HepG2 (cell line): ENCODE results near the gene AKR1A1. TPM values are rescaled to one million over a fixed set of nuclear protein-coding genes. Genes with fewer than 3 reads are reported as not detected.

ENCODE experiments used
- ATAC-seq: fragments of 200-7000 bp; cut with Tn5 transposase; 3 replicates; pipeline ENCODE4 v1.9.1; 2020; ENCODE audit warnings: mild to moderate bottlenecking, moderate library complexity
- Bru-seq: library from RNA; stranded (reverse); fragments of 400-500 nt; gene quantifications from one replicate; lab custom pipeline; 2021; lab: Mats Ljungman, UMichigan
- BruChase-seq, 2 experiments: library from RNA; stranded (reverse); fragments of 400-500 nt; gene quantifications; one replicate each; lab custom pipeline; 2021; lab: Mats Ljungman, UMichigan
- BruUV-seq: library from RNA; stranded (reverse); fragments of 400-500 nt; replicated peaks from 2 replicates; lab custom pipeline; 2021; lab: Mats Ljungman, UMichigan
- CTCF ChIA-PET: fragments of 300-600 bp; formaldehyde crosslinking; extraction: SDS; loops from one replicate; lab custom pipeline; 2021; ENCODE audit warnings: low total read pairs, inconsistent platforms, low intra/inter-chr PET ratio; lab: Yijun Ruan, JAX
- POLR2A ChIA-PET: fragments of 350-600 bp; sonication (Branson Sonifier 250); formaldehyde crosslinking; loops from one replicate; lab custom pipeline; 2020; ENCODE audit warnings: antibody characterized with exemption, inconsistent platforms; lab: Yijun Ruan, JAX
- DNase-seq: peaks from one replicate; pipeline ENCODE4 v3.0.0-alpha.2; 2015; ENCODE audit warnings: low spot score
- FAIRE-seq: peaks from 3 replicates; lab custom pipeline; 2011; peaks lifted over from hg19 to GRCh38; lab: Jason Lieb, UNC
- H2AFZ ChIP-seq: one replicate; pipeline ENCODE4 v1.6.1; 2011; ENCODE audit warnings: low read length, inconsistent platforms
- H3K27ac ChIP-seq: fragments of 300-600 bp; 3 replicates; pipeline ENCODE4 v1.8.0; 2011; ENCODE audit warnings: mixed run types, mild to moderate bottlenecking, mixed read lengths, low read length, inconsistent platforms; ENCODE audit not compliant: insufficient read depth; ENCODE audit errors: extremely low read length
- H3K27me3 ChIP-seq, 2 experiments: fragments of 200-600 bp in 1 of 2; 2 replicates in 1 of 2; 3 replicates in 1 of 2; pipeline versions ENCODE4 v1.6.0 to v1.8.0; 2011; ENCODE audit warnings: low read length in 2 of 2, mild to moderate bottlenecking in 2 of 2, moderate library complexity in 2 of 2, inconsistent platforms in 1 of 2; ENCODE audit not compliant: insufficient read depth in 2 of 2, control insufficient read depth in 1 of 2
- H3K36me3 ChIP-seq, 2 experiments: fragments of 200-600 bp in 1 of 2; replicated peaks in 1 of 2; 2 replicates in 1 of 2; 3 replicates in 1 of 2; pipeline versions ENCODE4 v1.5.1 to v1.8.0; 2011; ENCODE audit warnings: low read length in 2 of 2, inconsistent platforms in 1 of 2; ENCODE audit not compliant: insufficient read depth in 2 of 2, control insufficient read depth in 1 of 2
- H3K4me1 ChIP-seq: 2 replicates; pipeline ENCODE4 v1.5.1; 2012; ENCODE audit warnings: low read length, inconsistent platforms; ENCODE audit not compliant: insufficient read depth
- H3K4me2 ChIP-seq: 2 replicates; pipeline ENCODE4 v1.6.0; 2011; ENCODE audit warnings: low read depth, low read length, inconsistent platforms
- H3K4me3 ChIP-seq, 3 experiments: fragments of 200-600 bp in 1 of 3; sonication (generic), shearing (Covaris generic) in 1 of 3; replicated peaks in 1 of 3; 2 replicates each; pipeline ENCODE4 v1.5.1; 2011 to 2016; ENCODE audit warnings: low read length in 3 of 3, inconsistent platforms in 2 of 3, low read depth in 2 of 3, mild to moderate bottlenecking in 2 of 3, control low read depth in 1 of 3, mixed read lengths in 1 of 3; ENCODE audit not compliant: insufficient read depth in 1 of 3
- H3K79me2 ChIP-seq: one replicate; pipeline ENCODE4 v1.6.1; 2011; ENCODE audit warnings: low read length, inconsistent platforms; ENCODE audit not compliant: insufficient read depth
- H3K9ac ChIP-seq: 2 replicates; pipeline ENCODE4 v1.6.0; 2011; ENCODE audit warnings: mild to moderate bottlenecking, low read depth, low read length, inconsistent platforms; ENCODE audit not compliant: insufficient read depth
- H3K9me3 ChIP-seq: 2 replicates; pipeline ENCODE4 v1.5.1; 2012; ENCODE audit warnings: mild to moderate bottlenecking, low read length
- H4K20me1 ChIP-seq: 2 replicates; pipeline ENCODE4 v1.6.0; 2011; ENCODE audit warnings: inconsistent platforms, mild to moderate bottlenecking, low read length, moderate library complexity; ENCODE audit not compliant: insufficient read depth
- CBX2 ChIP-seq, 2 experiments: fragments of 200-600 bp in 1 of 2; sonication (generic); formaldehyde crosslinking in 1 of 2; IDR thresholded peaks; 2 replicates each; pipeline versions ENCODE4 v1.7.0 to v1.8.1; 2018 to 2022; ENCODE audit warnings: low read depth in 2 of 2, low read length in 1 of 2, mild to moderate bottlenecking in 1 of 2, missing genetic modification reagents in 1 of 2
- RARG ChIP-seq: sonication (generic); formaldehyde crosslinking; IDR thresholded peaks from 2 replicates; pipeline ENCODE4 v1.4.0; 2020; ENCODE audit warnings: low read depth, mild to moderate bottlenecking, missing genetic modification reagents
- ZNF274 ChIP-seq: sonication (generic); formaldehyde crosslinking; IDR thresholded peaks from 2 replicates; pipeline ENCODE4 v1.5.1; 2020; ENCODE audit warnings: mild to moderate bottlenecking, missing genetic modification reagents
- WGBS: methylation state at CpG from one replicate; pipeline ENCODE4 v1.1.6; 2017; ENCODE audit warnings: low lambda C conversion rate; 5-methylcytosine and 5-hydroxymethylcytosine counted together
- in situ Hi-C: cut with HindIII; loops from 2 replicates; pipeline ENCODE4 v1.10.0; 2017; ENCODE audit warnings: low pct_unique_long_range_greater_than_20kb; ENCODE audit not compliant: extremely low pct_ligation_motif_present
- intact Hi-C: fragments of 100-400 bp; cut with micrococcal nuclease; formaldehyde crosslinking; loops from one replicate; pipeline ENCODE4 v1.10.0; 2022; ENCODE audit not compliant: unreplicated experiment
- long read RNA-seq, 2 experiments: library from RNA in 1 of 2; library from polyadenylated mRNA in 1 of 2; stranded (forward) in 1 of 2; unstranded in 1 of 2; transcript quantifications; one replicate each; pipeline ENCODE4 v2.0.0, GENCODE V29; 2019 to 2022
- polyA minus RNA-seq, 3 experiments: library from RNA; depleted of rRNA, polyadenylated mRNA; stranded (reverse); fragments of >200 nt; gene quantifications; 2 replicates each; pipeline ENCODE4 v1.2.3, GENCODE V29; 2011; ENCODE audit warnings: low replicate concordance in 1 of 3
- polyA plus RNA-seq, 8 experiments: library from polyadenylated mRNA; depleted of rRNA in 3 of 8; stranded (reverse) in 7 of 8; unstranded in 1 of 8; fragments of >200 nt; fragmentation: Illumina TruSeq in 4 of 8; extraction: Trizol in 4 of 8; gene quantifications; 2 replicates each; pipeline versions ENCODE4 v1.2.1 to v1.2.3, GENCODE V29; 2011 to 2016; ENCODE audit warnings: low read depth in 4 of 8, missing spikeins in 1 of 8, mixed read lengths in 1 of 8; ENCODE audit not compliant: insufficient read depth in 1 of 8
- total RNA-seq, 5 experiments: library from RNA; depleted of rRNA; stranded (reverse); fragments of >200 nt; fragmentation: Illumina TruSeq; extraction: Trizol; gene quantifications; 2 replicates each; pipeline ENCODE4 v1.2.3, GENCODE V29; 2016; ENCODE audit warnings: low read depth in 1 of 5
- TF ChIP-seq, protein P1 (sequence below): sonication (generic); formaldehyde crosslinking; IDR thresholded peaks from 2 replicates; pipeline ENCODE4 v1.9.0; 2021; ENCODE audit warnings: missing genetic modification reagents, borderline replicate concordance
- TF ChIP-seq, protein P2 (sequence below): sonication (generic); formaldehyde crosslinking; IDR thresholded peaks from 2 replicates; pipeline ENCODE4 v1.4.0; 2020; ENCODE audit warnings: missing genetic modification reagents
- TF ChIP-seq, protein P3 (sequence below): sonication (generic); formaldehyde crosslinking; IDR thresholded peaks from 2 replicates; pipeline ENCODE4 v1.5.0; 2020; ENCODE audit warnings: missing genetic modification reagents

The AKR1A1 gene
- total RNA-seq (2016; rRNA removed; fragmentation: Illumina TruSeq; extraction: Trizol): 217 and 233 TPM in 2 replicates
- 83.2 and 92.8 TPM in 2 replicates for total RNA-seq (2016; cell fraction: cytosol; rRNA removed; fragmentation: Illumina TruSeq; extraction: Trizol; ENCODE audit: low read depth)
- 217 and 238 TPM in 2 replicates for total RNA-seq (2016; cell fraction: insoluble cytoplasmic fraction; rRNA removed; fragmentation: Illumina TruSeq; extraction: Trizol)
- total RNA-seq (2016; cell fraction: membrane; rRNA removed; fragmentation: Illumina TruSeq; extraction: Trizol): 122 and 152 TPM in 2 replicates
- total RNA-seq (2016; cell fraction: nucleus; rRNA removed; fragmentation: Illumina TruSeq; extraction: Trizol): 126 and 130 TPM in 2 replicates
- polyA plus RNA-seq (2011; rRNA removed): 181 and 188 TPM in 2 replicates
- polyA plus RNA-seq (2011; cell fraction: cytosol; rRNA removed): 171 and 206 TPM in 2 replicates
- 120 and 146 TPM in 2 replicates for polyA plus RNA-seq (2011; cell fraction: nucleus; rRNA removed)
- 115 TPM in 2 replicates for polyA plus RNA-seq (2012)
- polyA plus RNA-seq (2016; cell fraction: cytosol; fragmentation: Illumina TruSeq; extraction: Trizol; ENCODE audit: low read depth): 68.5 and 93.5 TPM in 2 replicates
- polyA plus RNA-seq (2016; cell fraction: insoluble cytoplasmic fraction; fragmentation: Illumina TruSeq; extraction: Trizol; ENCODE audit: low read depth): 208 and 214 TPM in 2 replicates
- 89.6 and 126 TPM in 2 replicates for polyA plus RNA-seq (2016; cell fraction: membrane; fragmentation: Illumina TruSeq; extraction: Trizol; ENCODE audit: low read depth)
- 233 and 234 TPM in 2 replicates for polyA plus RNA-seq (2016; cell fraction: nucleus; fragmentation: Illumina TruSeq; extraction: Trizol; ENCODE audit: insufficient read depth, low read depth)
- polyA minus RNA-seq (2011; rRNA and poly(A)+ RNA removed; ENCODE audit: low replicate concordance): 185 and 208 TPM in 2 replicates
- 70.5 and 79.0 TPM in 2 replicates for polyA minus RNA-seq (2011; cell fraction: cytosol; rRNA and poly(A)+ RNA removed)
- polyA minus RNA-seq (2011; cell fraction: nucleus; rRNA and poly(A)+ RNA removed): 93.6 and 111 TPM in 2 replicates
- Bru-seq, nascent RNA: percentile 85 among the genes with signal in this experiment
- percentile 79 among the genes with signal in this experiment for BruChase-seq, experiment 1, labeled RNA remaining after a 6-hour chase
- percentile 85 among the genes with signal in this experiment for BruChase-seq, experiment 2, labeled RNA remaining after a 2-hour chase
- long read RNA-seq, experiment 1, transcript AKR1A1-202 (10 exons, 1,818 nt): minor isoform, 16 of 169 reads
- long read RNA-seq, experiment 1, transcript AKR1A1-214 (10 exons, 1,360 nt): minor isoform, 14 of 169 reads
- long read RNA-seq, experiment 1, transcript AKR1A1-201 (9 exons, 1,166 nt): major isoform, 101 of 169 reads
- long read RNA-seq, experiment 1, partial matches to known transcripts: 17 of 169 reads
- long read RNA-seq, experiment 1, other reads (novel, unspliced or antisense): 20 of 169 reads
- long read RNA-seq, experiment 2, transcript AKR1A1-201 (9 exons, 1,166 nt): major isoform, 116 of 284 reads
- long read RNA-seq, experiment 2, transcript AKR1A1-202 (10 exons, 1,818 nt): minor isoform, 52 of 284 reads
- long read RNA-seq, experiment 2, transcript AKR1A1-214 (10 exons, 1,360 nt): minor isoform, 16 of 284 reads
- long read RNA-seq, experiment 2, partial matches to known transcripts: 31 of 284 reads
- long read RNA-seq, experiment 2, other reads (novel, unspliced or antisense): 64 of 284 reads

DNA sequence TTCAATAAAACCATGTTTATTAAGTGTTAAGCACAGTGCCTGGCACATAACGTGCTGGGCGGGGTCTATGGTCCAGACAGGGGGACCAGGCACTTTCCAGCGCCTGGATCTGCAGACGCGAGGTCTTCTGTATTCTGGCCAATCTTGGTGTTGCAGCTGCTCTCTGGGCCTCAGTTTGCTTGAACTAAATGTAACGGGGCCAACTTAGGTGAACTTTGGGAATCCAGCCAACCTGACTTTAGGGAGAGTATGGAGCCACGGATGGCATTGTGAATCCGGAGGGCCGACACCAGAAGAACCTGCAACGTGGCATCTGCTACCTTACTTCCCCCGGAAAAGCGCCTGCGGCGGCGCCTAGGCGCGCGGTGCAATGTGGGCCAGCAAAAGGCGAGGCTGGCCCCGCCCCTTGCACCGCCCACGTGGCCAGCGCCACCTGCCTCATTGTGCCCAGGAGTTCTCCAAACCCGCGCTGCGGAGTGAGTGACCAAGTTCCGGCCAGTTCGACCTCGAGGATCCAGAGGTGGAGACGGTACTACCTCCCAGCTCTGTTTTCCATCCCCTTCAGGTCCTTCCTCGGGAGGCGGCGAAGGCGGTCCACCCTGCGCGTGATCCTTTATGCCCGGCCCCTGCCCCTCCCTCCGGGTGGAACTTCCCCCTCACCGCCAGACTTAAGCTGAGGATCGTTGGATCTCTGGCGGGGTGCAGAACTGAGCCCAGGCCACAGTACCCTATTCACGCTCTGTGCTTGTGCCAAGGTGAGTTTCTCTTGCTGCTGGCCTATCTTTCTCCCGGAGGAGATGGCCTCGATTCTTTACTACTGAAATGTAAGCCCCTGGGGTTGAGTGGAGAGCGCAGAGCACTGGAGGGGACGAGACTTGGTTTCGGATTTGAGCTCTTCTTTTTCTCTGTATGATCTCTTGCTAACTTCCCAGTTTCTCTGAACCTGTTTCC is at the start of gene AKR1A1:
TSS of gene AKR1A1 (plus strand) at position 426 of the 951 bp plus-strand sequence. CDS start 10,969 bp downstream, outside the sequence.
- peak; percentile 91 for ATAC-seq
- H3K27ac ChIP-seq: peak within 1 kb of the TSS; percentile 92
- in situ Hi-C loops (no loop called here), intact Hi-C loops (loop anchor here (2.0 kb wide), 2 partner anchors 20 to 34 kb away; partner anchors contain the start of gene NASP)
- no peaks in the 10 kb centered on the region for H3K9me3 ChIP-seq
- 3% methylated on average over 27 of the region's 47 CpGs for WGBS
- CTCF ChIA-PET: no interaction called here
- peak; percentile 87 for DNase-seq
- peak within 1 kb of the TSS; percentile 75 to 87 (median 82) for H3K4me3 ChIP-seq
- POLR2A ChIA-PET: interaction anchor here (0.7 to 29.7 kb wide), 18 partner anchors 8 to 775 kb away, joined by 3 to 690 read pairs (median 6); partner anchors contain the start of genes CCDC163, MMACHC, MUTYH and NASP
- no peak within 1 kb of the TSS for H2AFZ ChIP-seq
- BruUV-seq: TSS peak; percentile 99
- peaks cover 1 to 7% of the 10 kb centered on the region in 2 experiments; a peak in 3 of 5 replicates for H3K36me3 ChIP-seq
- peak within 1 kb of the TSS; percentile 94 for H3K4me2 ChIP-seq
- peak within 1 kb of the TSS; percentile 88 for H3K9ac ChIP-seq
- peaks cover 48% of the 10 kb centered on the region for H3K4me1 ChIP-seq
- no peaks in the 10 kb centered on the region for H4K20me1 ChIP-seq
- H3K79me2 ChIP-seq: peaks cover 32% of the 10 kb centered on the region
- H3K27me3 ChIP-seq: no peaks in the 10 kb centered on the region; a peak in 1 of 5 replicates
- FAIRE-seq: peak; percentile 85
- TF ChIP-seq, protein P1, sequence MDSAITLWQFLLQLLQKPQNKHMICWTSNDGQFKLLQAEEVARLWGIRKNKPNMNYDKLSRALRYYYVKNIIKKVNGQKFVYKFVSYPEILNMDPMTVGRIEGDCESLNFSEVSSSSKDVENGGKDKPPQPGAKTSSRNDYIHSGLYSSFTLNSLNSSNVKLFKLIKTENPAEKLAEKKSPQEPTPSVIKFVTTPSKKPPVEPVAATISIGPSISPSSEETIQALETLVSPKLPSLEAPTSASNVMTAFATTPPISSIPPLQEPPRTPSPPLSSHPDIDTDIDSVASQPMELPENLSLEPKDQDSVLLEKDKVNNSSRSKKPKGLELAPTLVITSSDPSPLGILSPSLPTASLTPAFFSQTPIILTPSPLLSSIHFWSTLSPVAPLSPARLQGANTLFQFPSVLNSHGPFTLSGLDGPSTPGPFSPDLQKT (CRISPR knock-in tag): no peak
- TF ChIP-seq, protein P2, sequence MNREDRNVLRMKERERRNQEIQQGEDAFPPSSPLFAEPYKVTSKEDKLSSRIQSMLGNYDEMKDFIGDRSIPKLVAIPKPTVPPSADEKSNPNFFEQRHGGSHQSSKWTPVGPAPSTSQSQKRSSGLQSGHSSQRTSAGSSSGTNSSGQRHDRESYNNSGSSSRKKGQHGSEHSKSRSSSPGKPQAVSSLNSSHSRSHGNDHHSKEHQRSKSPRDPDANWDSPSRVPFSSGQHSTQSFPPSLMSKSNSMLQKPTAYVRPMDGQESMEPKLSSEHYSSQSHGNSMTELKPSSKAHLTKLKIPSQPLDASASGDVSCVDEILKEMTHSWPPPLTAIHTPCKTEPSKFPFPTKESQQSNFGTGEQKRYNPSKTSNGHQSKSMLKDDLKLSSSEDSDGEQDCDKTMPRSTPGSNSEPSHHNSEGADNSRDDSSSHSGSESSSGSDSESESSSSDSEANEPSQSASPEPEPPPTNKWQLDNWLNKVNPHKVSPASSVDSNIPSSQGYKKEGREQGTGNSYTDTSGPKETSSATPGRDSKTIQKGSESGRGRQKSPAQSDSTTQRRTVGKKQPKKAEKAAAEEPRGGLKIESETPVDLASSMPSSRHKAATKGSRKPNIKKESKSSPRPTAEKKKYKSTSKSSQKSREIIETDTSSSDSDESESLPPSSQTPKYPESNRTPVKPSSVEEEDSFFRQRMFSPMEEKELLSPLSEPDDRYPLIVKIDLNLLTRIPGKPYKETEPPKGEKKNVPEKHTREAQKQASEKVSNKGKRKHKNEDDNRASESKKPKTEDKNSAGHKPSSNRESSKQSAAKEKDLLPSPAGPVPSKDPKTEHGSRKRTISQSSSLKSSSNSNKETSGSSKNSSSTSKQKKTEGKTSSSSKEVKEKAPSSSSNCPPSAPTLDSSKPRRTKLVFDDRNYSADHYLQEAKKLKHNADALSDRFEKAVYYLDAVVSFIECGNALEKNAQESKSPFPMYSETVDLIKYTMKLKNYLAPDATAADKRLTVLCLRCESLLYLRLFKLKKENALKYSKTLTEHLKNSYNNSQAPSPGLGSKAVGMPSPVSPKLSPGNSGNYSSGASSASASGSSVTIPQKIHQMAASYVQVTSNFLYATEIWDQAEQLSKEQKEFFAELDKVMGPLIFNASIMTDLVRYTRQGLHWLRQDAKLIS (CRISPR knock-in tag): no peak
- TF ChIP-seq RARG (CRISPR knock-in tag) (no peak), ZNF274 (CRISPR knock-in tag) (peak; percentile 97), CBX2 (IDR thresholded peaks at IDR 0.05; ENCODE audit: low read depth, low read length) (no peak), CBX2 (CRISPR knock-in tag; IDR thresholded peaks at IDR 0.05; ENCODE audit: low read depth) (no peak)
- TF ChIP-seq, protein P3, sequence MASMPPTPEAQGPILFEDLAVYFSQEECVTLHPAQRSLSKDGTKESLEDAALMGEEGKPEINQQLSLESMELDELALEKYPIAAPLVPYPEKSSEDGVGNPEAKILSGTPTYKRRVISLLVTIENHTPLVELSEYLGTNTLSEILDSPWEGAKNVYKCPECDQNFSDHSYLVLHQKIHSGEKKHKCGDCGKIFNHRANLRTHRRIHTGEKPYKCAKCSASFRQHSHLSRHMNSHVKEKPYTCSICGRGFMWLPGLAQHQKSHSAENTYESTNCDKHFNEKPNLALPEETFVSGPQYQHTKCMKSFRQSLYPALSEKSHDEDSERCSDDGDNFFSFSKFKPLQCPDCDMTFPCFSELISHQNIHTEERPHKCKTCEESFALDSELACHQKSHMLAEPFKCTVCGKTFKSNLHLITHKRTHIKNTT (CRISPR knock-in tag): no peak
